ENCODE results near the gene AGMO. TPM values are rescaled to one million over a fixed set of nuclear protein-coding genes. Genes with fewer than 3 reads are reported as not detected.

The AGMO gene
- total and polyA plus RNA-seq, 10 of the 15 experiments (the other 5 are each of a cell fraction or from before 2014, with no cell fraction given) = 0.11 to 0.29 TPM; not detected in 8

DNA sequence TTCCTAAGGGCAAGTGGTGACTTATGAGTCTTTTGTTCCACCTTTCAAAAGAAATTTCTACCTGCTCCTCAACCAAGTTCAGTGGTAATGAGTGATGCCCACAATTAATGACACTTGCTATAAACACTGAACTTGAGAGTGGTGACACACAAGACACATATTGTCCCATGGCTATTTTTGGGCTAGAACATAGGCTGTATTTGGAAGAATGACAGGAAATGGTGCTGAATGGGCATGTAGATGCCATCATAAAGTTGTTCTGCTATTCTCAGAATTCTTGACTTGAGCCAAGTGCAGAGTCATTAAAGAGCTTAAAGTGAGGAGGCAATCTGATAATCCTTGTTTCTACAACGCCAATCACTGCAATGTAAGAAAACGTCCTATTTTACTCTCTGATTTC is 313.3 kb downstream of the AGMO start (continued):
- TF ChIP-seq JUNB (IDR thresholded peaks at IDR 0.05) = no peak
- TF ChIP-seq, protein P1, sequence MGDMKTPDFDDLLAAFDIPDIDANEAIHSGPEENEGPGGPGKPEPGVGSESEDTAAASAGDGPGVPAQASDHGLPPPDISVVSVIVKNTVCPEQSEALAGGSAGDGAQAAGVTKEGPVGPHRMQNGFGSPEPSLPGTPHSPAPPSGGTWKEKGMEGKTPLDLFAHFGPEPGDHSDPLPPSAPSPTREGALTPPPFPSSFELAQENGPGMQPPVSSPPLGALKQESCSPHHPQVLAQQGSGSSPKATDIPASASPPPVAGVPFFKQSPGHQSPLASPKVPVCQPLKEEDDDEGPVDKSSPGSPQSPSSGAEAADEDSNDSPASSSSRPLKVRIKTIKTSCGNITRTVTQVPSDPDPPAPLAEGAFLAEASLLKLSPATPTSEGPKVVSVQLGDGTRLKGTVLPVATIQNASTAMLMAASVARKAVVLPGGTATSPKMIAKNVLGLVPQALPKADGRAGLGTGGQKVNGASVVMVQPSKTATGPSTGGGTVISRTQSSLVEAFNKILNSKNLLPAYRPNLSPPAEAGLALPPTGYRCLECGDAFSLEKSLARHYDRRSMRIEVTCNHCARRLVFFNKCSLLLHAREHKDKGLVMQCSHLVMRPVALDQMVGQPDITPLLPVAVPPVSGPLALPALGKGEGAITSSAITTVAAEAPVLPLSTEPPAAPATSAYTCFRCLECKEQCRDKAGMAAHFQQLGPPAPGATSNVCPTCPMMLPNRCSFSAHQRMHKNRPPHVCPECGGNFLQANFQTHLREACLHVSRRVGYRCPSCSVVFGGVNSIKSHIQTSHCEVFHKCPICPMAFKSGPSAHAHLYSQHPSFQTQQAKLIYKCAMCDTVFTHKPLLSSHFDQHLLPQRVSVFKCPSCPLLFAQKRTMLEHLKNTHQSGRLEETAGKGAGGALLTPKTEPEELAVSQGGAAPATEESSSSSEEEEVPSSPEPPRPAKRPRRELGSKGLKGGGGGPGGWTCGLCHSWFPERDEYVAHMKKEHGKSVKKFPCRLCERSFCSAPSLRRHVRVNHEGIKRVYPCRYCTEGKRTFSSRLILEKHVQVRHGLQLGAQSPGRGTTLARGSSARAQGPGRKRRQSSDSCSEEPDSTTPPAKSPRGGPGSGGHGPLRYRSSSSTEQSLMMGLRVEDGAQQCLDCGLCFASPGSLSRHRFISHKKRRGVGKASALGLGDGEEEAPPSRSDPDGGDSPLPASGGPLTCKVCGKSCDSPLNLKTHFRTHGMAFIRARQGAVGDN (IDR thresholded peaks at IDR 0.05) = no peak
- no peak for TF ChIP-seq RCOR1 (conservative IDR thresholded peaks at IDR 0.05; ENCODE audit: low read depth, low read length)
- TF ChIP-seq, protein P2, sequence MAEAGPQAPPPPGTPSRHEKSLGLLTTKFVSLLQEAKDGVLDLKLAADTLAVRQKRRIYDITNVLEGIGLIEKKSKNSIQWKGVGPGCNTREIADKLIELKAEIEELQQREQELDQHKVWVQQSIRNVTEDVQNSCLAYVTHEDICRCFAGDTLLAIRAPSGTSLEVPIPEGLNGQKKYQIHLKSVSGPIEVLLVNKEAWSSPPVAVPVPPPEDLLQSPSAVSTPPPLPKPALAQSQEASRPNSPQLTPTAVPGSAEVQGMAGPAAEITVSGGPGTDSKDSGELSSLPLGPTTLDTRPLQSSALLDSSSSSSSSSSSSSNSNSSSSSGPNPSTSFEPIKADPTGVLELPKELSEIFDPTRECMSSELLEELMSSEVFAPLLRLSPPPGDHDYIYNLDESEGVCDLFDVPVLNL (IDR thresholded peaks at IDR 0.05; ENCODE audit: low read depth, low read length) = no peak

DNA sequence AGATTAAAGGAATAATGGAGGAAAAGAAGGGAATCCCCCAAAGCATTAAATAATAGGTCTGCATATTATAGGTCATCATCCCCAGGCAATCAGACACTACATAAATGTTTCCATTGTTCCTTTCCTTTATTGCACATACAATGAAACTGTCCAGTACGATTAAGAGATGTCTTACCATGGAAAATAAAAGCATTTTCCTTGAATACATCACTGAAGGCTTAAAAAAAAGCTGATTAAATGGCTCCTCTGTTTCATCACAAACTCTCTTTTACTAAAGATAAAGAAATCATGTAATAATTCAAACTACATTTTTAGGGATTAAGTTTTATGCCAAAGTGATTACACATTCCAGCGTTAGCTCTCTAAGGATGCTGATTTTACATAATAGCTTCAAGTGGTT is 316.0 kb downstream of the AGMO start:
- Histone ChIP-seq H3K4me3 (no peak overlapping the region), H3K36me3 (ENCODE audit: control insufficient read depth in 2 of 2, insufficient read depth in 2 of 2, low read length in 1 of 2) (no peaks in the 10 kb centered on the region), H3K79me2 (ENCODE audit: control insufficient read depth, insufficient read depth, low read length) (no peaks in the 10 kb centered on the region), H2AFZ (ENCODE audit: control insufficient read depth, low read depth, low read length) (no peak overlapping the region), H3K4me2 (ENCODE audit: control insufficient read depth, insufficient read depth) (no peak overlapping the region), H3K27me3 (replicated peaks in 1 of 2; ENCODE audit: control insufficient read depth in 2 of 2, insufficient read depth in 2 of 2, low read length in 1 of 2) (no peaks in the 10 kb centered on the region), H4K20me1 (ENCODE audit: control insufficient read depth, insufficient read depth) (no peaks in the 10 kb centered on the region), H3K27ac (ENCODE audit: control insufficient read depth, insufficient read depth) (no peak overlapping the region), H3K9ac (ENCODE audit: control insufficient read depth, insufficient read depth, low read length) (no peak overlapping the region), H3K4me1 (ENCODE audit: control insufficient read depth, insufficient read depth, low read length) (no peaks in the 10 kb centered on the region), H3K9me3 (replicated peaks; ENCODE audit: control insufficient read depth, insufficient read depth, low read length) (no peaks in the 10 kb centered on the region)
- CTCF ChIA-PET = no interaction called here
- ATAC-seq (no peak), DNase-seq (ENCODE audit: low read depth, low spot score) (no peak), FAIRE-seq (no peak)
- no peak for TF ChIP-seq ZNF274 (IDR thresholded peaks at IDR 0.05; ENCODE audit: insufficient read depth, insufficient read length)
- no peak for TF ChIP-seq EP300 (IDR thresholded peaks at IDR 0.05; ENCODE audit: borderline replicate concordance in 1 of 2, control insufficient read depth in 1 of 2, low read depth in 2 of 2, low read length in 2 of 2)
- TF ChIP-seq, protein P3, sequence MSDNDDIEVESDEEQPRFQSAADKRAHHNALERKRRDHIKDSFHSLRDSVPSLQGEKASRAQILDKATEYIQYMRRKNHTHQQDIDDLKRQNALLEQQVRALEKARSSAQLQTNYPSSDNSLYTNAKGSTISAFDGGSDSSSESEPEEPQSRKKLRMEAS (IDR thresholded peaks at IDR 0.05; ENCODE audit: low read depth, low read length) = no peak
- no peak for TF ChIP-seq KAT2A (conservative IDR thresholded peaks at IDR 0.05; ENCODE audit: control insufficient read depth, low read depth, low read length)
- TF ChIP-seq STAT1 (conservative IDR thresholded peaks at IDR 0.05) = no peak
- TF ChIP-seq ZNF217 (IDR thresholded peaks at IDR 0.05) = no peak
- TF ChIP-seq CBX3 (IDR thresholded peaks at IDR 0.05; ENCODE audit: borderline replicate concordance, low read depth) = no peak
- TF ChIP-seq CHD2 (IDR thresholded peaks at IDR 0.05; ENCODE audit: borderline replicate concordance, low read depth, low read length) = no peak
- TF ChIP-seq CHD4 (IDR thresholded peaks at IDR 0.05) = no peak
- TF ChIP-seq PML (IDR thresholded peaks at IDR 0.05; ENCODE audit: low read length) = no peak
- no peak for TF ChIP-seq LARP7 (IDR thresholded peaks at IDR 0.05)
- TF ChIP-seq, protein P4, sequence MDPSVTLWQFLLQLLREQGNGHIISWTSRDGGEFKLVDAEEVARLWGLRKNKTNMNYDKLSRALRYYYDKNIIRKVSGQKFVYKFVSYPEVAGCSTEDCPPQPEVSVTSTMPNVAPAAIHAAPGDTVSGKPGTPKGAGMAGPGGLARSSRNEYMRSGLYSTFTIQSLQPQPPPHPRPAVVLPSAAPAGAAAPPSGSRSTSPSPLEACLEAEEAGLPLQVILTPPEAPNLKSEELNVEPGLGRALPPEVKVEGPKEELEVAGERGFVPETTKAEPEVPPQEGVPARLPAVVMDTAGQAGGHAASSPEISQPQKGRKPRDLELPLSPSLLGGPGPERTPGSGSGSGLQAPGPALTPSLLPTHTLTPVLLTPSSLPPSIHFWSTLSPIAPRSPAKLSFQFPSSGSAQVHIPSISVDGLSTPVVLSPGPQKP (IDR thresholded peaks at IDR 0.05; ENCODE audit: low read depth, low read length) = no peak
- RAD21 ChIA-PET (ENCODE audit: unreplicated experiment) = no interaction called here
- intact Hi-C loops (cut with micrococcal nuclease; ENCODE audit: unreplicated experiment) (no loop called here), in situ Hi-C loops (cut with MboI) (no loop called here)
- SMC1A ChIA-PET (ENCODE audit: uncharacterized antibody, unreplicated experiment) = no interaction called here
- POLR2A ChIA-PET = no interaction called here
- no TSS peak for BruUV-seq (replicated peaks)
- 16% methylated on average over 2 of the region's 2 CpGs for WGBS (ENCODE audit: insufficient coverage, insufficient replicate concordance, low lambda C conversion rate, missing lambda C conversion rate)

Measured in GM12878 (cell line).